Measurements from ENCODE around the gene MDM1. TPM values are rescaled to one million over a fixed set of nuclear protein-coding genes. Genes with fewer than 3 reads are reported as not detected.

Gene MDM1
- polyA plus RNA-seq, 1 experiment = 13.5 TPM

- ChIA-PET CTCF (interaction anchor here (2.8 kb wide), 1 partner anchor 11 kb away, joined by 8 read pairs; no protein-coding TSS in a partner anchor), POLR2A (no interaction called here)
- Histone ChIP-seq H3K27ac (ENCODE audit: low read depth, low read length) (no peak overlapping the region), H3K9me3 (ENCODE audit: control insufficient read depth, insufficient read depth, low read length) (no peaks in the 10 kb centered on the region), H3K27me3 (ENCODE audit: control insufficient read depth, insufficient read depth, low read length) (peaks cover under 1% of the 10 kb centered on the region), H3K4me3 (ENCODE audit: low read depth, low read length) (no peak overlapping the region)
- DNase-seq (ENCODE audit: low read depth, low spot score) = no peak
- no peak for TF ChIP-seq CTCF (IDR thresholded peaks at IDR 0.05; ENCODE audit: low read depth, low read length)
Observed at GRCh38 chr12:68370006-68370590, 37.9 kb upstream of the MDM1 start.

GRCh38 chr12:68368327-68368726 lies 36.2 kb upstream of the MDM1 start:
- POLR2A ChIA-PET = no interaction called here
- Histone ChIP-seq H3K27me3 (ENCODE audit: control insufficient read depth, insufficient read depth, low read length) (no peaks in the 10 kb centered on the region), H3K4me3 (ENCODE audit: low read depth, low read length) (no peak overlapping the region), H3K9me3 (ENCODE audit: control insufficient read depth, insufficient read depth, low read length) (no peaks in the 10 kb centered on the region), H3K27ac (ENCODE audit: low read depth, low read length) (no peak overlapping the region)
- CTCF ChIA-PET = no interaction called here
- no peak for DNase-seq (ENCODE audit: low read depth, low spot score)
- TF ChIP-seq CTCF (IDR thresholded peaks at IDR 0.05; ENCODE audit: low read depth, low read length) = no peak

- ChIA-PET POLR2A (no interaction called here), CTCF (no interaction called here)
- TF ChIP-seq CTCF (IDR thresholded peaks at IDR 0.05; ENCODE audit: low read depth, low read length) = no peak
Observed at GRCh38 chr12:68367903-68368302, 35.7 kb upstream of the MDM1 start.

GRCh38 chr12:68367116-68367515 lies 35.0 kb upstream of the MDM1 start:
- no peak for TF ChIP-seq CTCF (IDR thresholded peaks at IDR 0.05; ENCODE audit: low read depth, low read length)
- no peak overlapping the region for H3K4me3 ChIP-seq (ENCODE audit: low read depth, low read length)
- CTCF ChIA-PET = no interaction called here
- POLR2A ChIA-PET = no interaction called here
- no peak overlapping the region for H3K27ac ChIP-seq (ENCODE audit: low read depth, low read length)
- no peaks in the 10 kb centered on the region for H3K27me3 ChIP-seq (ENCODE audit: control insufficient read depth, insufficient read depth, low read length)
- no peaks in the 10 kb centered on the region for H3K9me3 ChIP-seq (ENCODE audit: control insufficient read depth, insufficient read depth, low read length)
- no peak for DNase-seq (ENCODE audit: low read depth, low spot score)

More at GRCh38 chr12:68367903-68368302, 35.7 kb upstream of the MDM1 start:
- no peak for DNase-seq (ENCODE audit: low read depth, low spot score)
- Histone ChIP-seq H3K4me3 (ENCODE audit: low read depth, low read length) (no peak overlapping the region), H3K27me3 (ENCODE audit: control insufficient read depth, insufficient read depth, low read length) (no peaks in the 10 kb centered on the region), H3K27ac (ENCODE audit: low read depth, low read length) (no peak overlapping the region), H3K9me3 (ENCODE audit: control insufficient read depth, insufficient read depth, low read length) (no peaks in the 10 kb centered on the region)

- no peak for TF ChIP-seq CTCF (IDR thresholded peaks at IDR 0.05; ENCODE audit: low read depth, low read length)
- DNase-seq (ENCODE audit: low read depth, low spot score) = peak; percentile 96
- POLR2A ChIA-PET = interaction anchor here (0.6 to 1.4 kb wide), 4 partner anchors 41 to 381 kb away, joined by 3 to 9 read pairs (median 4); partner anchors contain the start of genes RAP1B and SLC35E3
- Histone ChIP-seq H3K4me3 (ENCODE audit: low read depth, low read length) (peak overlapping the region; percentile 53), H3K9me3 (ENCODE audit: control insufficient read depth, insufficient read depth, low read length) (no peaks in the 10 kb centered on the region), H3K27ac (ENCODE audit: low read depth, low read length) (peak overlapping the region; percentile 92), H3K27me3 (ENCODE audit: control insufficient read depth, insufficient read depth, low read length) (no peaks in the 10 kb centered on the region)
- CTCF ChIA-PET = interaction anchor here (1.2 to 1.7 kb wide), 2 partner anchors 9 to 271 kb away, joined by 4 to 5 read pairs; no protein-coding TSS in a partner anchor
Observed at GRCh38 chr12:68364893-68365725, 32.9 kb upstream of the MDM1 start.
